HG03139 (cell line): ENCODE data around the gene SNX27.
A peak's percentile ranks its signal among the peaks of the same experiment; 100 is the strongest.

Experiments used
- ATAC-seq: cut with Tn5 transposase; IDR thresholded peaks from one replicate; pipeline ENCODE4 v1.9.1; 2021; ENCODE audit not compliant: unreplicated experiment

The SNX27 gene

DNA sequence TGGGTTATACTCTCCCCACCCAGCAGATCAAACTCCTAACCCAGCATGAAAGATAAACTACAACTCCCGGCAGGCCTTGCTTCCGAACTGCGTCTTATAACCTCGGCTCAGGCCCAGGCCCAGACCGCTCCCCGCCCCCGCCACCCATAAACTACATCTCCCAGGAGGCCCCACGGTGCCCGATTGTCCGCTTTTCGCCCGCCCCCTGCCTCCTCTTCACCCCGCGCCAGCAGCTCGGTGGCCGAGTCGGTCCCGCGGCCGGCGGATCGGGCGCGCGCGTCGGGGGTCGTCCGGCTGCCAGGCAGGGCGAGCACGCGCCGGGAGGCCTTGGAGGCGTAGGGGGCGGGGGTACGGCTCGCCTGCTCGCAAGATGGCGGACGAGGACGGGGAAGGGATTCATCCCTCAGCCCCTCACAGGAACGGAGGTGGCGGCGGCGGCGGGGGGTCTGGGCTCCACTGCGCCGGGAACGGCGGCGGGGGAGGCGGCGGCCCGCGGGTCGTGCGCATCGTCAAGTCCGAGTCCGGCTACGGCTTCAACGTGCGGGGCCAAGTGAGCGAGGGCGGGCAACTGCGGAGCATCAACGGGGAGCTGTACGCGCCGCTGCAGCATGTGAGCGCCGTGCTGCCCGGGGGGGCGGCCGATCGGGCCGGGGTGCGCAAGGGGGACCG lies at the start of gene SNX27:
SNX27 (plus strand) TSS at position 219 of the 669 bp plus-strand sequence; CDS start at position 371, 152 bp downstream.
- peak; percentile 92 for ATAC-seq

DNA sequence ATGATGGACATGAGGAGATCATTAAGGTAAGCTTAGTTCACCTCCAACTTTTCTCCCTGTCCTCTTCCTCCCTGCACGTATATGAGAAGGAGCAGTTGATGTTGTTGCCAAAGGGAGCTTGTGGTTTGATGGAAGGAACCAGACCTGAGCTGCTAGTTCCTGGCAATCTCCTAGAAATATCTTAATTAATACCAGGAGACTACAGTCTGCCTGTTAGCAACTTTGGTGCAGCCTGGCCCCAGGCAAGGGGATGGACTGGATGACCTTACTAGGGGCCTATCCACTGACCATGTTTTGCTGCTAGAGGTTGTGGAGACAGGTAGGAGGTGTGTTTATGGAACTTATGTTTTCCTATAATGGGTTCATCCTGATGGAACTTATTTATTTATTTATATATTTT lies 49.2 kb upstream of the SNX27 start:
- ATAC-seq = no peak

DNA sequence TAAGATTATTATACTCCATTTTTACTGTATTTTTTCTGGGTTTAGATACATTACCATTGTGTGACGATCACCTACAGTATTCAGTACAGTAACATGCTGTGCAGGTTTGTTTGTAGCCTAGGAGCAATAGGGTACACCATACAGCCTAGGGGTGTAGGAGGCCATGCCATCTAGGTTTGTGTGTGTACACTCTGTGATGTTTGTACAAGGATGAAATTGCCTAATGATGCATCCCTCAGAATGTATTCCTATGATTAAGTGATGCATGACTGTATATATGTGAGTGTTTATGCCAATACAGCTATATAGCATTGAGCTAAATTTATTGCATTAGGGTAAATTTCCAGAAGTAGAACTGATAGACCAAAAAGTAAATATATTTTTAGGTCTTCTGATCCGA lies 48.5 kb upstream of the SNX27 start:
- ATAC-seq = no peak

DNA sequence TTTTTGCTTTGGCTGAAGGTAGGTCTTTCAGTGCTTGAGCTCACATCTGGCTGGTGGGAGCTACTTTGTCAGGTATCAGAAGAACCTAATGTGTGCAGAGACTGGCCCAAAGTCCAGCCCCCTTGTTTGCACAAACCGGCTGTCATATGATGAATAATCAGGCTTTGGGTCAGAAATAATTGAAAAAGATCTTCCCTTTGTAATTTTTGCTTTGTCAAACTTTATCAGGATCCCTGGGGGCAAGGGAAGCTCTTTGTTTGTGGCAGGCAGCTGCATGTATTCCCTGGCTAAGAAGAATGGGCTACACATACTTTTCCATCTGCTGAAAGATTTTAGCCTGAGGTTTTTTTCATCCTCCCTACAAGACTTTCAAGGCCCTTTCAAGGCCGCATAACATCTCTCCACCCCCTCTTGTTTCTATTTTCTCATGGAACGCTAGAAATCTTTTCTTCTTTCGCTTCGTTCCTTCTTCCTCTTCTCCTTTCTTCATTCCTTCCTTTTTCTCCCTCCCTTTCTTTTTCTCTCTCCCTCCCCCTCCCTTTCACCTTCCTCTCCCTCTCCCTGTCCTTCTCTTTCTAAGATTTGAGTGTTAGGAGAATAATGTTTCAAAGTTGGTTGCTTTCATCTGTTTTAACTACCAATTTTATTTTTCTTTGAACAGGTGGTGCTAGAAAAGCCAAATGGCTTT lies 46.2 kb upstream of the SNX27 start:
- ATAC-seq = no peak

DNA sequence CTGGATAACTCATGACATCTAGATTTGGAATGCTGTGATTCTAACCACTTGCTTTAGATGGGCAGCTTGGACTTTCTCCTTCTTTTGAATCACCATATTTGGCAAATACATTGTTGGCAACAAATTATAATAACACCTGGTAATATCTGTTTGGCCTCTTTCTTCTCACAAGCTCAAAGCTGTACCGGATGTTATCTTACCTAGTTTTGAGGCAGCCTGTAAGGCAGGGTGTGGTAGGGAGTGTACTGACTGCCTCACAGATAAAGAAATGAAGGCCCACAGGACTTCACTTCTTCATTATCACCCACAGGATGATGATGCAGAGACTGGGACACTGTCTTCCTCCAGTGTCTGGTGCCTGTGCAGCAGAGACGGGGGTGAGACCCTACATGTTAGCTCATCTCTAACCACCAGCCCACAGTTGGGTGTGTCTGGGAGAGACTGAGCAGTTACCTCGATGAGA lies 43.2 kb upstream of the SNX27 start:
- ATAC-seq = no peak

DNA sequence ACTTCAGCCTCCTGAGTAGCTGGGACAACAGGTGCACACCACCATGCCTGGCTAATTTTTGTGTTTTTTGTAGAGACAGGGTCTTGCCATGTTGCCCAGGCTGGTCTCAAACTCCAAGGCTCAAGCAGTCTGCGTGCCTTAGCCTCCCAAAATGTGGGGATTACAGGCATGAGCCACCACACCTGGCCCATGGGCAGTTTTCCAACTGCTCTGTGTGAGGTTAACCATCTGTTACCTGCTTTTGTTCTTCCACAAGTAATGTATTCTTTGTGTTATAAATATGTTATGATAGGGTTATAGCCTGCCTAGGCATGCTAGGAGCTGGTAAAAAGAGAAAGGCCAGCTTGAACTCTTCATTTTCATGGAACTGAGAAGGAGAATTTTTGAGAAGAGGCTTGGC lies 41.0 kb upstream of the SNX27 start:
- no peak for ATAC-seq

DNA sequence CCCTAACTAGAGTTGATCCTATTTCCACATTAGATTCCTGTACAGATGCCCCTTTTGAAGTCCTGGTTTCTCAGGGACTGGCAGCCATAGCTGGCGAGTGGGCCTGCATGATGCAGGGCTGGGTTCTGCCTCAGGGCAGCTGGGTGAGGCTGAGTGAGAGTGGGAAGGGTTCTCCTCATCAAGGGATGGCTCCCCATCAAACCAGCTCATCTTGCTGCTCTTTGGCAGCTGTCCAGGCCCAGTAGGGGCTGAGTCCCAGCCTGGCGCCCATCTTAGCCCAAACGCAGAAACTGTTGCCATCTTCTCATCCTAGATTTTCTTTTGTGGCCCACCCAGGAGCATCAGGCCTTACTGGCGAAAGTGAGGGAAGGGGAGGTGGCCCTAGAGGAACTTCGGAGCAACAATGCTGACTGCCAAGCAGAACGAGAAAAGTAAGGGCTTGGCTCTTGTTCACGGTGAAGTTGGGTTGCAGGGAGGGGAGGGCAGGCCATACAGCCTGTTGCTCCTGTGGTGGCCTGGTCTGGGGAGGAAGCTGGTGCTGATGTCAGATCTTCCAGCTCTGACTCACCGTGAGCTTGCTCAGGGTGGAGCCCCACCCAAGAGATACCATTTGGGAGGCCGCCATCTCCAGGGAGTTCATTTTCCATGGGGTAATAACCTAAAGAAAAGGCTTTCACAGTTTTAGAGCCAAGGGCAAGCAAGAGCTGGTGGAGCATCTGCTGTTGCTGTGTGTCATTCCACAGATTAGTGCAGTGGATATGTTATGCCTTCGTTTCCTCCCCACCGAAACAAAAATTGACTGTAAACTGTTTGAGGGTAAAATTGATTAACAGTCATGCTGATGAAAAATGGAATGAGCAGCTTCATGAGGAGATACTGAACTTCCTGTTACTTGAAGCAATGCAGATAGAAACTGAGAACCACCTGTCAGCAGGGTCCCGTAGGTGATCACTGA lies 37.0 kb upstream of the SNX27 start:
- ATAC-seq = no peak

DNA sequence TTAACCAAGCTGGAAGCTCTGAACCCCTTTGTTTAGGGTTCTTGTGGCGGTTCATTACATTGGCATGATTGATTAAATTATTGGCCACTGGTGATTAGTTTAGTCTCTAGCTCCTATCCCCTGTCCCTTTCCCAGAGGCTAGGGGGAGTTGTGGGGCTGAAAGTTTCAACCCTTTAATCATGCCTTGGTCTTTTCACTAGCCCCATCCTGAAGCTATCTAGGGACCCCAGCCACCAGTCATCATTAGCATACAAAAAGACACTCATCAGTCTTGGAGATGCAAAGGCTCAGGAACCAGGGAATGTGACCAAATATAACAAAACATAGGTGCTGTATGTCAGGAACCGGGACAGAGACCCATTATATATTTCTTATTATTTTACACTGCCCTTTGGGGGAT lies 34.7 kb upstream of the SNX27 start:
- no peak for ATAC-seq

DNA sequence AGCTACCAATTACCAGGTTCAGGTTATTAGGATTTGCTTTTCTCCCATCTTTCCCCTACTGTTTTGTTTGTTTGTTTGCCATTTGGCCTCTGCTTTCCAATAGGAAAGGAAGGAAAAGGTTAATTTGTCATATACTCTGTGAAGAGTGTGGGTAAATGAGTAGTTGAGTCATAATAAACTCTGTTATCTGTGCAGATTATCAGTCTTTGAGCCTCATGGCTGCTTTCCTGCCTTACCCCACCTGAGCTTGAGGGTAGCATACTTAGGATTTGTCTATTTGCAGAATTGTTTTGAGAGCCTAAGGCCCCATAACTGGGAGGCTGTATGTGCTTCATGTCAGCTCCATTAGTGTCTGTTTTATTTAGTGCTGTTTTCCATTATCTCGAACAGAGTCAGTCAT lies 32.9 kb upstream of the SNX27 start:
- no peak for ATAC-seq

DNA sequence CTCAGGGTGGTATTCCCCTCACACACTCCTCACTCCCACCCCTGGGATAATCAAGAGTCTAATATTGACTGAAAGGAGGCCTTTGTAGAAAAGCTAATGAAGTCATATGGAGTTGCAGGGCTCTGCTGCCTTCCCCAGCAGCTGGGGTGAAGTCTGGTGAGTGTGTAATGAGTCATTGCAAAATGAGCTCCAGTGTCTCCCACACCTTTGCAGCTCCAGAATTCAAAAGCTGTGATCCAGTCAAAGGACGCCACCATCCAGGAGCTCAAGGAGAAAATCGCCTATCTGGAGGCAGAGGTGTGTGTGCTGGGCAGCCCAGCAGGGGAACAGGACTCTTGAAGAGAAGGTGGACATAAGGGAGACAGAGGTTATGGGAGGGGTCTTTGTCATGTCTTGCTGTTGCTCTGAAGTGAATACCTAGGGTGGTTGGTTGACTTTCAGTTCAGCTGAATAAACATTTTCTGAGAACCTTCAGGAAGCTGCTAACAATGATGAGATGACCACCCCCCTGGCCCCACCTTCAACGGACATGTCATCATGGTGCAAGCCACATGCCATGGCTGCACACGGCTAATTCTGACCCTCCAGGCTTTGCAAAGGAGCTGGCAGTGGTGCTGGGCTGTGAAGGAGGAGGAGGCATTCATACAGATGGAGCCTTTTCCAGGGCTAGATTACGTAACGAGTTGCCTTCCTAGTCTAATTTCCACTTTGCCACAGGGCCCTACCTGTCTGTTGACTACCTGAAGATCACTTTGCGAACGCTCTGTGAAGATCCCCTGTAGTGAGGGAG lies 32.2 kb upstream of the SNX27 start:
- ATAC-seq = no peak

DNA sequence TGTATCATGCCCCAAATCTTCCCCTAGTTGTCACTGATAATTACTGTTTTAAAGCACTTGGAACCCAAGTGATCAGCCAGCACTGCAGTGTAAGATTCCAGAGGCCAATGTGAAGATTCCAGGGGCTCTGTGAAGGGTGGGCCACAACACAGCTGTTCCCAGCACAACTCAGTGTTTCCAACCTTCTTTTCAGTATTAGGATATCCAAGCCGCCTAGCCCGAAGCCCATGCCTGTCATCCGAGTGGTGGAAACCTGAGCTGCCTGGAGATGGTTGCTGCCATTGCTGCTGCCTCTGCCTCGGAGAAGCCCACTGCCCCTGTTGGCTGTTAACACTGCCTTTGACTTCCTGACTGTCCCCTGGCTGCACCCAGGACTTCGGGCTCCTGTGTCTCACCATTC lies 30.4 kb upstream of the SNX27 start:
- ATAC-seq = no peak

DNA sequence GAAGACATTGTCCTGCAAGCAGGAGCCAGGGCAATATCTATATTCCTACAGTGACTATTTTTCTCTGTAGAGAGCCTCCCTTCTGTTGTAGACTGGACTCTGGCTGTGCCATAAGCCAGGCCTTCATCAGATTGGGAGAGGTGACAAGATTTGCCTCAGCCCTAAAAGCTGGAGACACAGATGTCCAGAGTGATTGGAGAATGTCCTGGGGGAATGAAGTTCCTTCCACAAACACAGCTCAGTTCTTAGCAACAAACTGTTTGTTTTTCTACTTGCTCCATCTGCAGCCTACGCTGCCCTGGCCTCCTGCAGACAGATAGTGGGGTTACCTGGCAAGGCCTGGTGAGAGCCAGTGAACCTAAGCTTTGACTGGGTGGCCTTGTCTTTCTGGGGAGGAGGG lies 29.9 kb upstream of the SNX27 start:
- no peak for ATAC-seq

DNA sequence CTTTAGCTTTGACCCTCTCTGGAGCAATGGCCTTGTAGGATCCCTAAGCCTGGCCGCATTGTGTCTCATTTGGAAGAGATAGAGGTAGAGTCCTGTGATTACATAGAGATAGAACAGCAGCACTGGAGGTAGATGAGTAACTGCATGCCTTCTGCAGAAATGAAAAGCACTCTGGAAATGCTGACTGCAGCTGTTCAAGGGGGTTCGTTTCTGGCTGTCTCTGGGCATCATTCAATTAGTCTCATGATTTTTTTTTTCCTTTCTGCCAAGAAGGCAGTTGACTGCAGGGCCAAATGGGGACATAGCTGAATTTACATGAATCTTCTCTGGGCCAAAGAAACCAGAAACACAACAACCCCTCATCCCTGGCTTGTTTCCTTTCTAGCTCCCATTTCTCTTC lies 28.1 kb upstream of the SNX27 start:
- ATAC-seq = no peak

DNA sequence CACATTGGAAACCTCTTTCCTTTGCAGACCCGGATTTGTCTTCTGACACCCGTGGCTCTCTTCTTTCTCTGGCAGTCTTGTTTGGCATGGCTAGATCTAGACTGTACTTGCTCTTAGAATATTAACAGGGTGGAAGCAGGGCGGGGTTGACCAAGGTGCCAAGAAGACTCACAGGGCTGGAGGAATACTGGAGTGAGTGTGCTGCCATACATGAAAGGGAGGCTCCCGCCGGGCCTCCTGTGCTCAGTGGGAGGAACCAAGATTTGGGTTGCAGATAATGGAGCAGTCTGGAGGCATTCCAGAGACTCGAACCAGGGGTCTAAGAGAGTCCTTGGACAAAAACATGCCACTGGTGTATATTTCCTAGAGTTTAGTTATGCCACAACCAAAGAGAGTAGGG lies 27.6 kb upstream of the SNX27 start:
- no peak for ATAC-seq

DNA sequence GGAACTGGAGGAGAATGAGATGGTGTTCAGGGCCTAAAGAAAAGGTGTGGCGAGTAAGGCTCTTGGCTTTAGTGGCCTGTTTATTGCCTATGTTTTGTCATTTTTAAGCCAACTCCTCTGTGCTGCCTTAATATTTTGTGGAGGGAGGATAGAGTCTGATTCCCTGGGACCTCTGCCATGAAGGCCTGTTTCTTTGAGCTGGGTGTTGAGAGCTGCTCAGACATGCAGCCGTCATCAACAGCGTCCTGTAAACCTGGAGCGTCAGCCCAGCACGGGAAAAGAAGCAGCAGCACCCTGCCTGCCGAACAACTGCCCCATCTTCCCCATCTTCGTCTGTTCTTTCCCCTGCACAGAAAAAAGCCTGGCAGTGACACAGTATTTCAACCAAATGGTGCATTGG lies 27.1 kb upstream of the SNX27 start:
- no peak for ATAC-seq

DNA sequence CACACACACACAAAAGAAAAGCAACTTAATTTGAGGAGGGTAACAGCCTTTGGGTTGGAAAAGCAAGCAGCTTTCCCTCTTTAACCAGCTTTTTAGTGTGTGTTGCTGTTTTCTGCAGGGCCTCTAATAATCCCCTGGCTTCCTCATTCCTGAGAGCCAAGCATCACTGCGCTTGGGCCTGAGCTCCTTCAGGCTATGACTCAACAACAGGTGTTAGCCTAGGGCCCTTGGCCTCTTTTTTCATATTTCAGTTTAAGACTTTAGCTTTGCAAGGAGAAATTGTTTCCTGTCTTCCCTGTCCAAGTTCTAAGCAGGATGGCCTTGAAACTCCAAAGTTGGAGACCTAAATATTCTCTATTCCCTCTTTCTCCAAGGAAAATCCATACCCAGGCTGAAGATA lies 26.2 kb upstream of the SNX27 start:
- no peak for ATAC-seq

DNA sequence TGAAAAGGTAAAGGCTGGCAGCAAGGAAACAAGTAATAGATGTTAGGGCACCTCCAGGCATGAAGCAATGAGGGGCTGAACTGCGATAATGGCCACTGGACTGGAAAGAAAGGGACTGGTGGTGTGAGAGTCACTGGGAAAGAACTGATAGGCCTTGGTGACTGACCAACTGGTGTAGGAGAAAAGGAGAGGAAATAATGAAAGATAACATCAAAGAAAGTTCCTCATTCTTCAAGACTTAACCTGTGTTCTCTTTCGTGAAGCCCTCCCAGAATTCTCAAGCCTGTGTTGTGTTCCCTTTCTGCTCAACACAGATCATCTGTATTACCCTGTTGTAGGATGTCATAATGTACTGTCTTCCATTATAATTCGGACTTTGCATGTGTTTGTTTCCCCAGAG lies 20.9 kb upstream of the SNX27 start:
- no peak for ATAC-seq

DNA sequence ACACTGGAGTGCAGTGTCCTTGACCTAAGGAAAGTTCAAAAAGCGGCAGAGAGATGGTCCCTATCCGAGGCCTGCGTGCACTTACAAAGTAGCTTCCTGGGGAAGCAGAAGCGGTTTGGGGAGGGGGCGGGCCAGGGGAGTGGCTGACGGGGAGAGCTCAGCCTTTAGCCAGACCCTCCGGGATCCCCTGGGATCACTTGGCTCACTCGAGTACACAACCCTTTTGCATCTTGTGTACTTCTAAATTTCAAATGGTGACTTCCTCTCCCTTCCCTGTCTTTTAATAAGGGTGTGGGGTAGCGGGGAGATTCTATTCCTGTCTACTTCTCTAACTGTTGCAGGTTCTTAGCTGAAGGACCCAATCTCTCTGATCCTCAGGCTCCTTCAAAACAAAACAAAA lies 18.1 kb upstream of the SNX27 start:
- no peak for ATAC-seq

DNA sequence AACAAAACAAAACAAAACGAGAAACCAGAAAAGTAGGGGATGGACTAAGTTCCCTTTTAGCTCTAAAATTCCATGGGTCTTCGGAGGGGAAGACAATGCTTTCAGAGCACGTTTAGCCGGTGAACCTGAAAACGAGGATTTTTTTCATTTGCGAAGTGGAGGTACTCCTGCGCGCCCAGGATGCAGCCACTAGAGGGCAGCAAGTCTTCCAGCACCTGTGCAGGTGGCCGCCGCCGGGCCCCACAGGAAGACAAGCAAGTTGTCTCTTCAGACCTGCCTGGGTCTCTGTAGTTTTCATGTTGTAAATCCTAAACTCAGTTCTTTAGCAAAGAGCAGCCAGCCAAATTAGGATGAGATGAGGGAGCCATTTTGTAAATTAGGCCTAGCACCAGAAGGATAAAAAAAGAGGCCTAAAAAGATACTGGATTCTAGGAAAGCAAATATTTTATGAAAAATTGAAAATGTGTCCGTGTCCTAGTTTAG lies 17.7 kb upstream of the SNX27 start:
- ATAC-seq = no peak

DNA sequence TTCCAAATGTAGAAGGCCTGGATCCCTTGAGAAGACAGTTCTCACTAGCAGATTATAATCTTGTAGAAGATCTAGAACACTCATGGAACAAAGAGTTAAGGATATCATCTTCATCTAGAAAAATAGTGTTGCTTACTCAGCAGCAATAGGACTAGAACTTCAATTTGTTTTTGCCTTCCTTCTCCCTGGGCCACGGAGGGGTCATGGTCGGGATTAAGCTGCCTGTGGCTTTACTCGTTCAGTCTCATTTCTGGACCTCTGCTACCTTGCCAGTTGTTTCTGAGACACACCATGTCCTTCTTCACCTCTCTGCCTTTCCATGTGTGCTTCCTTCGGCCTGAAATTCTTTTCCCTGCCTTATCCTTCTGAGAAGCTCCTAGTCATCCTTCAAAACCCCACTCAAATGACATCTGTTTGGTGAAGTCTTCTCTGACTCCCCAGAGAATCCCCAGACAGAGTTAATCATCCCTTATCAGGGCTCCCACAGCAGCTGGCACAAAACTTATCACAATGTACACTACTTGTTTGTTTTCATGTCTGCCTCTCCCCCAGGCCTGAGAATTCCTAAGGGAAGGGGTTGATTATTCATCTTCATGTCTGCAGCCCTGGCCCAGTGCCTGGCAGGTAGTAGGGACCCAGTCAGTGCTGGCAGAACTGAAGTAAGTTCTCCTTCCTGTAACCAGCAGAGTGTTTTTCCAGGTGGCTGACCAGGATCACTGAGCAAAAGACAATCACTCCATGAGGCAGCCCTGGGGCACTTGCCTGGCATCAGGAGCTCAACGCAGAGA lies 15.5 kb upstream of the SNX27 start:
- no peak for ATAC-seq
